ENCODE measurements around the gene KRTAP6-3.

Gene KRTAP6-3

DNA sequence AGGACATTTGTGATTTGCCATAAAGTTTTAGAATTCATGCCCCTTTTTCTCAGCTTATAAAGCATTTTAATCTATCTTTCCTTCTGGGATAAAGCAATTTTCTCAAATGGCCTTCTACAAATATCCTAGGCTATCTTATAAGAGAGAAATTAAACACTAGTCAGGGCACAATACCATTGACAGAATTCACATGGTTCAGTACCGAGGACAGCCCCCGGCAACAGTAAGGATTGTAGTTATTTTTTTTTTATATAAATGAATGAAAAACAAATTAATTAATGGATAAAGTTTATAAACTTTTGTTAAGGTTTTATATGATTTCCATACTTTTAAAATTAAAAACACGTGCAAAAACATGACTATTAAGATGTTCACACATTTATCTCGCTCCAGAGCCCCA, 35.9 kb downstream of the KRTAP6-3 start:
- no peak for DNase-seq

GRCh38 chr21:30629200-30629599, 37.0 kb downstream of the KRTAP6-3 start:
- no peak for DNase-seq

DNA sequence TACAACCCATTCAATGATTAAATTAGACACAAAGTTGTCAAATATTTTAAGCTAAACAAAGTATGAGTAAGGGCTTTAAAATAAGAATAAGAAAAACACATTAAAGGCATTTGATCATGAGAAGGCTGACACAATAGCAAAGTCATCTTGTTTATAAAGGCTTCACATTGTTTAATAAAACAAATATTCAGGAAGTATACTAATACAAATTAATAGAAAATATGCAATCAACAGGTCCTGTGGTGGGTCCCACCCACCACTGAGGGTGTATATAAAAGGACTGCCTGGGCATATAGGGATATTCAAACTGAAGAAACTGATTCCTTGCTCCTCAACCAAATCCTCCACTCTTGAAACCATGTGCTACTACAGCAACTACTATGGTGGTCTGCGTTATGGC, 42.7 kb downstream of the KRTAP6-3 start, which contains the start of gene KRTAP20-2:
Gene KRTAP20-2, plus strand, starts transcription at position 301 of the 400 bp plus-strand sequence. Its CDS starts 58 bp downstream, at position 359.
- DNase-seq: no peak

- DNase-seq: no peak
These were observed 46.4 kb downstream of the KRTAP6-3 start for GRCh38 chr21:30638686-30639085.

DNA sequence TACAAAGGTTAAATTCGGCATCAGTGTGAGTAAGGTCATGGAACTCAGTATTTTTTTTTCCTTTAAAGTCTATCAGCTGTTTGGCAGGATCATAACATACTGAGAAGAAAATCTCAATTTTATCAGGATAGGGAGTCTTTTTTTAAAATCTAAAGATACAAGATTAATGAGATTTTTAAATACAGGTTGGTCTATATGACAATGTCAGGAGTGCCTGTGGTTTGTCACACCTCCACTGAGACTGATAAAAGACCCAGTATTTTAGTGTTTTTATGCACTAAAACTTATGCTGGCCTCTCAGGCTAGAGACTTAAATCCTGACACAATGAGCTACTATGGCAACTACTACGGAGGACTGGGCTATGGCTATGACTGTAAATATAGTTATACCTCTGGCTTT, 50.3 kb downstream of the KRTAP6-3 start, which contains the start of gene KRTAP20-3:
Gene KRTAP20-3, plus strand, starts transcription at position 301 of the 400 bp plus-strand sequence.
- DNase-seq: no peak
